Measurements from ENCODE around the gene SPATA31C2. TPM values are rescaled to one million over a fixed set of nuclear protein-coding genes. Genes with fewer than 3 reads are reported as not detected.
"Not testable (repeated sequence)": the region's sequence is repeated elsewhere in the genome, so short reads cannot be mapped to it uniquely, and the experiment has no call there.

SPATA31C2 gene
- total RNA-seq, result not detected in 2 replicates

DNA sequence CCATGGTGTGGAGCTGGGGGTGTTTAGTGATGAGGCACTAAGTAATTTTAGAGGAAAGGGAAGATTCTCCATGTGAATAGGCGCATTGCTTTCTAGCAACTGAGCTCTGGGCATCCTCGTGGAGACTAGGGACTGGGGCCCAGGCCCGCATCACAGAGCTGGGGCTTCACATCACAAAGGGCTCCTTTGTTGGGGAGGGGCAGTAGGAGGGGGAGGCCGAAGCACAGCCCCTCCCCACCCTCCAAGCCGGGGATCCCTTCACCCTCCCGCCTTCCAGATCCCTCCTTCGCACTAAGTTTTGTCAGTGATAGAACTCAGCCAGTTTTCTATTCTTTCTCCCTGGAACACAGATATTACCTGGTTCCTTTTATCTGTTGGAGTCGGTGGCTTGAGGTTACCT lies at the start of gene SPATA31C2:
Gene SPATA31C2 (minus strand): TSS at position 101 of the 400 bp plus-strand sequence. CDS start 29 bp downstream, at position 72.
- not testable (repeated sequence) for H3K4me3 ChIP-seq (ENCODE audit: low read depth, low read length); FAIRE-seq; H3K27me3 ChIP-seq (ENCODE audit: control insufficient read depth, insufficient read depth, low read length); H3K36me3 ChIP-seq (ENCODE audit: control insufficient read depth, insufficient read depth, low read length); DNase-seq (ENCODE audit: low read depth)

DNA sequence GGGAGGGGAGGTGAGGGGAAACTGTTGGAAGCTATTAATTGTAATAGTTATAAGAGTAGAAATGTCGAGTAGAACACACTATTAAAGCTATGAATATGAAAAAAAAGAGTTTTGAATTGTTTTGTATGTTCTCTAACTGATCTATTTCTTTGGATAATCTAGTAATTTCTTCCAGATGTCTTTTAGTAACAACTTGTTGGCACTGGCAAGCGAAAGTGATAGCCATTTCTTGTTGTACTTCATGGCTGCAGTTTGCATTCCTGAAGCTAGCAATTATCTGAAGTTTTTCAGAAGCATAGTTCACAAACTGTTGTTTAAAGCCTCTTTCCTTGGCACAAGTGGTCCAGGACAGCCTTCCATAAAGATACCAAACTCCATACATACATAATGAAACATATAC lies 49.4 kb upstream of the SPATA31C2 start:
- DNase-seq (ENCODE audit: low read depth), result no peak
- H3K36me3 ChIP-seq (ENCODE audit: control insufficient read depth, insufficient read depth, low read length), result no peaks in the 10 kb centered on the region
- no peak overlapping the region for H3K4me3 ChIP-seq (ENCODE audit: low read depth, low read length)
- H3K27me3 ChIP-seq (ENCODE audit: control insufficient read depth, insufficient read depth, low read length), result no peaks in the 10 kb centered on the region
- TF ChIP-seq, protein P1, sequence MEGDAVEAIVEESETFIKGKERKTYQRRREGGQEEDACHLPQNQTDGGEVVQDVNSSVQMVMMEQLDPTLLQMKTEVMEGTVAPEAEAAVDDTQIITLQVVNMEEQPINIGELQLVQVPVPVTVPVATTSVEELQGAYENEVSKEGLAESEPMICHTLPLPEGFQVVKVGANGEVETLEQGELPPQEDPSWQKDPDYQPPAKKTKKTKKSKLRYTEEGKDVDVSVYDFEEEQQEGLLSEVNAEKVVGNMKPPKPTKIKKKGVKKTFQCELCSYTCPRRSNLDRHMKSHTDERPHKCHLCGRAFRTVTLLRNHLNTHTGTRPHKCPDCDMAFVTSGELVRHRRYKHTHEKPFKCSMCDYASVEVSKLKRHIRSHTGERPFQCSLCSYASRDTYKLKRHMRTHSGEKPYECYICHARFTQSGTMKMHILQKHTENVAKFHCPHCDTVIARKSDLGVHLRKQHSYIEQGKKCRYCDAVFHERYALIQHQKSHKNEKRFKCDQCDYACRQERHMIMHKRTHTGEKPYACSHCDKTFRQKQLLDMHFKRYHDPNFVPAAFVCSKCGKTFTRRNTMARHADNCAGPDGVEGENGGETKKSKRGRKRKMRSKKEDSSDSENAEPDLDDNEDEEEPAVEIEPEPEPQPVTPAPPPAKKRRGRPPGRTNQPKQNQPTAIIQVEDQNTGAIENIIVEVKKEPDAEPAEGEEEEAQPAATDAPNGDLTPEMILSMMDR (IDR thresholded peaks at IDR 0.05; ENCODE audit: insufficient read depth, low read length, severe bottlenecking), result no peak
- no peak for FAIRE-seq

DNA sequence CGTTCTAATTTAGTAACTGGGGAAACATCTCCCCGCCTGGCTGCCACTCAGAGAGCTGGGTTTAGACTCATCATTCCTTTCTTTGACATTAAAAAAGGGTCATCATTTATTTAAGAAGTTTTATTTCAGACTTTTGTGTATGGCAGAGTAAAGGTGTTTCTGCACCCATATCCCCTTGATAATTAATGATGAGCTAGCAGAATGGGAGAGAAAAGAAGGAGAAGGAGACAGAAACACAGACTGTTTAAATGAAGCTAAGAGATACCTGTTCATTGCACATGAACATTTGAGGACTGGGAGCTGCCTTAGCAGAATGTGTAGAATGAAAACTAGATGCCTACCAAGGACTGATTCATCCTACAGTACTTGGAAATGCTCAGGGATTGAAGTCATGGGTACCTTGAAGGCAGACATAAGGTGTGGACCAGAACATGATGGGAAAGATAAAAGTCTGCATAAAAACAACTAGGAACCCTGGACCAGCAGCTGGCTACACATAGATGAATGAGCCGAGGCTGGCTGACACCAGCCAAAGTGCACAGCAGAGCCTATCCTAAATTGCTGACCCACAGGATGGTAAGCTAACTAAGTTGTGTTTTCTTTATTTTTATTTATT lies 48.3 kb upstream of the SPATA31C2 start:
- TF ChIP-seq, protein P1 (IDR thresholded peaks at IDR 0.05; ENCODE audit: insufficient read depth, low read length, severe bottlenecking), result no peak
- no peaks in the 10 kb centered on the region for H3K27me3 ChIP-seq (ENCODE audit: control insufficient read depth, insufficient read depth, low read length)
- no peaks in the 10 kb centered on the region for H3K36me3 ChIP-seq (ENCODE audit: control insufficient read depth, insufficient read depth, low read length)
- DNase-seq (ENCODE audit: low read depth) (no peak), FAIRE-seq (no peak)
- no peak overlapping the region for H3K4me3 ChIP-seq (ENCODE audit: low read depth, low read length)

DNA sequence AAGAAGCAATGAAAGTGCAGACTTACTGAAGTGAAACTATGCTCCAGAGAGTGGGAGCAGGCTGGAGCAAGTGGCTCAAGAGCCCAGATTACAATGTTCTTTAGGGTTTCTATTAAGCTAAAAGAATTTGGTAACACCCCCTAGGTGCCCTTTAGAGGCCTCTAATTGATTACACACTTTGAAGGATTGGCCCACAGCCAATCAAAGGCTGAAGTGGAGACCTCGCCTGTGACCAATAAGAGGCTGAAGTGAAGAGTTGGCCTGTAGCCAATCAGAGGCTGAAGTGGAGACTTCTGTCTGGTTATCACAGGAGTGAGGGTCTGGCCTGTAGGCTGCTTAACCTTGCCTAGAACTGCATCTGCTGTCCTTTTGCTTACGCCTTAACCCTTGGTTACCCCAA lies 46.7 kb upstream of the SPATA31C2 start:
- FAIRE-seq, result no peak
- DNase-seq (ENCODE audit: low read depth), result no peak
- Histone ChIP-seq H3K27me3 (ENCODE audit: control insufficient read depth, insufficient read depth, low read length) (no peaks in the 10 kb centered on the region), H3K4me3 (ENCODE audit: low read depth, low read length) (no peak overlapping the region), H3K36me3 (ENCODE audit: control insufficient read depth, insufficient read depth, low read length) (no peaks in the 10 kb centered on the region)
- TF ChIP-seq, protein P1 (IDR thresholded peaks at IDR 0.05; ENCODE audit: insufficient read depth, low read length, severe bottlenecking), result no peak

DNA sequence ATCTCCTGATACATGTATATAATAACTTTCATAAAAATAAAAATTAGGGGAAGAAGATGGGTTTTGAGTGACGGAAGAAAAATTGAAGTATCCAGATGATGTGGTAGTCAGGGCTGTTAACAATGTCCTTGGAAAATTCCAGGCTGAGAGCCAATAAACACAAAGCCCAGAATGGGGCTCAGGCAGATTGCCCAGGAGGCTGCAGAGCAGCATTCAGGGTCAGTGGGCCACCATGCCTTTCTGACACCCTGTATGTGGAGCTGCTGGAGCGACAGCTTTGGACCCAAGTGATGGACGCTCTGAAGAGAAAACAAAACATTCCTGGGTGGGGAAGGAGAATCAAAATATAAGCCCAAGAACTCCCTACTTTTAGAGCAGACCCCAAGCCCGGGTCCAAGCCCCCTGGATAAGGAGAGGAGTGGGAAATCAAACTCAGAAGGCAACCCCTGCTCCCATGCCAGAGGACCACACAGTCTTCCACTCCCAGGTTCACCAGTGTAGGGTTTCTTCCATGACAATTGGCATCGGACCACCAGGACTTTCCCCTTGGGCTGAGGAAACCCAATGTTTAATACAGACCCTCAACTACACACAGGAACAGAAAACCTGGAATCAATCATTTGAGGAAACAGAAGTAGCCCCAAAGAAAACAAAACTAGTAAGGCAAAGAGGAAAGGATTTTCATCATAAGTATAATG lies 45.7 kb upstream of the SPATA31C2 start:
- no peak overlapping the region for H3K4me3 ChIP-seq (ENCODE audit: low read depth, low read length)
- no peak for FAIRE-seq
- no peaks in the 10 kb centered on the region for H3K36me3 ChIP-seq (ENCODE audit: control insufficient read depth, insufficient read depth, low read length)
- no peak for DNase-seq (ENCODE audit: low read depth)
- H3K27me3 ChIP-seq (ENCODE audit: control insufficient read depth, insufficient read depth, low read length), result no peaks in the 10 kb centered on the region
- TF ChIP-seq, protein P1 (IDR thresholded peaks at IDR 0.05; ENCODE audit: insufficient read depth, low read length, severe bottlenecking), result no peak

GRCh38 chr9:88182501-88182900 lies 44.2 kb upstream of the SPATA31C2 start:
- FAIRE-seq, result no peak

More at GRCh38 chr9:88182501-88182900, 44.2 kb upstream of the SPATA31C2 start:
- Histone ChIP-seq H3K27me3 (ENCODE audit: control insufficient read depth, insufficient read depth, low read length) (no peaks in the 10 kb centered on the region), H3K4me3 (ENCODE audit: low read depth, low read length) (no peak overlapping the region), H3K36me3 (ENCODE audit: control insufficient read depth, insufficient read depth, low read length) (no peaks in the 10 kb centered on the region)
- no peak for DNase-seq (ENCODE audit: low read depth)
- TF ChIP-seq, protein P1 (IDR thresholded peaks at IDR 0.05; ENCODE audit: insufficient read depth, low read length, severe bottlenecking), result no peak
